SK-N-SH treated with all-trans-retinoic acid at 6 μM for 48 hours (cell line): Measurements from ENCODE around the gene MT1X.

Source experiments
- BACH2 ChIP-seq: fragments of 250-450 bp; sonication (Bioruptor Pico); IDR thresholded peaks from 2 replicates; pipeline ENCODE4 v1.9.0; 2021; ENCODE audit warnings: mild to moderate bottlenecking, borderline replicate concordance
- GLIS3 ChIP-seq: fragments of 250-450 bp; sonication (Bioruptor Pico); IDR thresholded peaks from 2 replicates; pipeline ENCODE4 v1.5.0; 2020; ENCODE audit warnings: mild to moderate bottlenecking, moderate library complexity
- PPARA ChIP-seq: fragments of 250-450 bp; sonication (Bioruptor Pico); IDR thresholded peaks from 2 replicates; pipeline ENCODE4 v1.5.0; 2020; ENCODE audit warnings: mild to moderate bottlenecking, borderline replicate concordance
- RARB ChIP-seq: fragments of 250-450 bp; sonication (Bioruptor Pico); IDR thresholded peaks from 2 replicates; pipeline ENCODE4 v1.8.0; 2021; ENCODE audit warnings: mild to moderate bottlenecking, moderate library complexity
- SNAI2 ChIP-seq: fragments of 250-450 bp; sonication (Bioruptor Pico); IDR thresholded peaks from 2 replicates; pipeline ENCODE4 v1.5.0; 2020; ENCODE audit warnings: mild to moderate bottlenecking, moderate library complexity
- ZC3H10 ChIP-seq: fragments of 250-450 bp; sonication (Bioruptor Pico); IDR thresholded peaks from 2 replicates; pipeline ENCODE4 v1.5.1; 2021; ENCODE audit warnings: mild to moderate bottlenecking, moderate library complexity
- ZNF565 ChIP-seq: fragments of 450-650 bp; formaldehyde crosslinking; conservative IDR thresholded peaks from 2 replicates; pipeline ENCODE4 v1.5.0; 2020; ENCODE audit warnings: low read depth, mild to moderate bottlenecking, moderate library complexity
- TF ChIP-seq, protein P1 (sequence below): fragments of 250-450 bp; sonication (Bioruptor Pico); IDR thresholded peaks from 2 replicates; pipeline ENCODE4 v1.5.1; 2021; ENCODE audit warnings: mild to moderate bottlenecking, moderate library complexity
- TF ChIP-seq, protein P2 (sequence below): fragments of 250-450 bp; sonication (Bioruptor Pico); IDR thresholded peaks from 2 replicates; pipeline ENCODE4 v1.8.0; 2020; ENCODE audit warnings: mild to moderate bottlenecking, moderate library complexity, borderline replicate concordance

DNA sequence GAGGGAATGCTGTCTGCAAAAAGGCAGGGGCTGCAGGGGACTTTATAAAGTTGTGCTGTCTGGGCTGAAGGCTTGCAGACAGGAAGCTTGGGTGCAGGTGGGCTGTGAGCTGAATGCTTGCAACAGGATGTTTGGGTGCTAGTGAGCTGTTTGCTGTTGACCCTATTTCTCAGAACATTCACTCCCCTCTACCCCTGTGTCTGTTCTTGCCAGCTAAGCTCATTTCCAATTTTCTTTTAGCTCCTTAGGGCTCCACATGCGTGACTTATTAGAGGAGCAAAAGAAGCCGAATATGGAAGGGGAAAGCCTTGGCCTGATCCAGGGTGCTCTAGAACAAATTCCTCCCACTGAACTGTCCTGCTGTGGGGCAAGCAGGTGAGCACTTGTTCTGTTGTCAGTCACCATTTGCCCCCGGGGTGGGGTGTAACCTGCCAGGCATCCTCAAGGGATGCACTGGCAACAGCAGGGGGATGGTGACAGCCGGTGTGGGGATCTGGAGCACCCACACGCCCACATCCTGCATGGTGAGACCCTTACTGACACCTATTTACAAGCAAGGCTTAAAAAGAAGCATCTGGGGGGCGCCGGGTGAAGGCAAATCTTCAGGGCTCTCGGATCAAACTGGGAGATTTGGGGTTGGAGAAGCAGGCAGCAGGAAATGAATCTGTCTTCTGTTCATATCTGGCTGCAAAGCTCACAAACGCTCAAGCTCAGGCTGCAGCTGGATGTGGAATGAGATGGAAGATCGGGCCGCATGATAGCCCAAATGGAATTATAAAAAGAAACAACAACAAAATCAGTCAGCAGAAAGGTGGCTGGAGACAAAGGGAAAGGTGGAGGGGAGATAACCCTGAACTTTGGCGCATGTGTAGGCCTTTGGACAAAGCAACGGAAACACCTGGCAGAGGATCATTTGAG lies 26.5 kb downstream of the MT1X start:
- no peak for TF ChIP-seq RARB
- no peak for TF ChIP-seq ZNF565 (CRISPR knock-in tag)
- TF ChIP-seq, protein P1, sequence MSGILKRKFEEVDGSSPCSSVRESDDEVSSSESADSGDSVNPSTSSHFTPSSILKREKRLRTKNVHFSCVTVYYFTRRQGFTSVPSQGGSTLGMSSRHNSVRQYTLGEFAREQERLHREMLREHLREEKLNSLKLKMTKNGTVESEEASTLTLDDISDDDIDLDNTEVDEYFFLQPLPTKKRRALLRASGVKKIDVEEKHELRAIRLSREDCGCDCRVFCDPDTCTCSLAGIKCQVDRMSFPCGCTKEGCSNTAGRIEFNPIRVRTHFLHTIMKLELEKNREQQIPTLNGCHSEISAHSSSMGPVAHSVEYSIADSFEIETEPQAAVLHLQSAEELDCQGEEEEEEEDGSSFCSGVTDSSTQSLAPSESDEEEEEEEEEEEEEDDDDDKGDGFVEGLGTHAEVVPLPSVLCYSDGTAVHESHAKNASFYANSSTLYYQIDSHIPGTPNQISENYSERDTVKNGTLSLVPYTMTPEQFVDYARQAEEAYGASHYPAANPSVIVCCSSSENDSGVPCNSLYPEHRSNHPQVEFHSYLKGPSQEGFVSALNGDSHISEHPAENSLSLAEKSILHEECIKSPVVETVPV (CRISPR knock-in tag) = no peak
- no peak for TF ChIP-seq GLIS3 (CRISPR knock-in tag)
- no peak for TF ChIP-seq BACH2 (CRISPR knock-in tag)
- no peak for TF ChIP-seq SNAI2
- TF ChIP-seq, protein P2, sequence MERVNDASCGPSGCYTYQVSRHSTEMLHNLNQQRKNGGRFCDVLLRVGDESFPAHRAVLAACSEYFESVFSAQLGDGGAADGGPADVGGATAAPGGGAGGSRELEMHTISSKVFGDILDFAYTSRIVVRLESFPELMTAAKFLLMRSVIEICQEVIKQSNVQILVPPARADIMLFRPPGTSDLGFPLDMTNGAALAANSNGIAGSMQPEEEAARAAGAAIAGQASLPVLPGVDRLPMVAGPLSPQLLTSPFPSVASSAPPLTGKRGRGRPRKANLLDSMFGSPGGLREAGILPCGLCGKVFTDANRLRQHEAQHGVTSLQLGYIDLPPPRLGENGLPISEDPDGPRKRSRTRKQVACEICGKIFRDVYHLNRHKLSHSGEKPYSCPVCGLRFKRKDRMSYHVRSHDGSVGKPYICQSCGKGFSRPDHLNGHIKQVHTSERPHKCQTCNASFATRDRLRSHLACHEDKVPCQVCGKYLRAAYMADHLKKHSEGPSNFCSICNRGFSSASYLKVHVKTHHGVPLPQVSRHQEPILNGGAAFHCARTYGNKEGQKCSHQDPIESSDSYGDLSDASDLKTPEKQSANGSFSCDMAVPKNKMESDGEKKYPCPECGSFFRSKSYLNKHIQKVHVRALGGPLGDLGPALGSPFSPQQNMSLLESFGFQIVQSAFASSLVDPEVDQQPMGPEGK (CRISPR knock-in tag) = no peak
- TF ChIP-seq PPARA (CRISPR knock-in tag) = no peak
- TF ChIP-seq ZC3H10 = no peak
